Glutamatergic neuron (in vitro differentiated cells): Measurements from ENCODE around the gene VPS36. TPM values are rescaled to one million over a fixed set of nuclear protein-coding genes. Genes with fewer than 3 reads are reported as not detected.

Experiments used
- DNase-seq: peaks from one replicate; pipeline ENCODE4 v3.0.0; 2022
- H3K27ac Mint-ChIP-seq: one replicate; pipeline ENCODE4 v1.8.0; 2020; ENCODE audit warnings: mild to moderate bottlenecking, mixed read lengths, inconsistent platforms; ENCODE audit not compliant: unreplicated experiment
- H3K27me3 Mint-ChIP-seq: one replicate; pipeline ENCODE4 v1.8.0; 2020; ENCODE audit warnings: mild to moderate bottlenecking, moderate library complexity, mixed read lengths, inconsistent platforms; ENCODE audit not compliant: unreplicated experiment
- H3K36me3 Mint-ChIP-seq: one replicate; pipeline ENCODE4 v1.8.0; 2020; ENCODE audit warnings: mild to moderate bottlenecking, mixed read lengths, inconsistent platforms; ENCODE audit not compliant: unreplicated experiment
- H3K4me1 Mint-ChIP-seq: one replicate; pipeline ENCODE4 v1.8.0; 2020; ENCODE audit warnings: mild to moderate bottlenecking, low read depth, mixed read lengths, inconsistent platforms; ENCODE audit not compliant: unreplicated experiment
- H3K4me3 Mint-ChIP-seq: one replicate; pipeline ENCODE4 v1.8.0; 2020; ENCODE audit warnings: mild to moderate bottlenecking, mixed read lengths, inconsistent platforms; ENCODE audit not compliant: unreplicated experiment
- H3K9me3 Mint-ChIP-seq: one replicate; pipeline ENCODE4 v1.8.0; 2020; ENCODE audit warnings: mild to moderate bottlenecking, moderate library complexity, mixed read lengths, inconsistent platforms; ENCODE audit not compliant: unreplicated experiment
- CTCF ChIP-seq: fragments of 200-600 bp; sonication (generic); IDR thresholded peaks from one replicate; pipeline ENCODE4 v1.5.0; 2021; ENCODE audit not compliant: partially characterized antibody, unreplicated experiment
- total RNA-seq: library from RNA; stranded (reverse); fragmentation: NEBNext Ultra II Directional; extraction: Animal tissue kit (Norgen Biotek cat#: 25700); gene quantifications from one replicate; pipeline ENCODE4 v1.2.1, GENCODE V29; 2021; ENCODE audit not compliant: unreplicated experiment

VPS36 gene
- total RNA-seq, 1 donor from 2014 or later = 29.2 TPM

DNA sequence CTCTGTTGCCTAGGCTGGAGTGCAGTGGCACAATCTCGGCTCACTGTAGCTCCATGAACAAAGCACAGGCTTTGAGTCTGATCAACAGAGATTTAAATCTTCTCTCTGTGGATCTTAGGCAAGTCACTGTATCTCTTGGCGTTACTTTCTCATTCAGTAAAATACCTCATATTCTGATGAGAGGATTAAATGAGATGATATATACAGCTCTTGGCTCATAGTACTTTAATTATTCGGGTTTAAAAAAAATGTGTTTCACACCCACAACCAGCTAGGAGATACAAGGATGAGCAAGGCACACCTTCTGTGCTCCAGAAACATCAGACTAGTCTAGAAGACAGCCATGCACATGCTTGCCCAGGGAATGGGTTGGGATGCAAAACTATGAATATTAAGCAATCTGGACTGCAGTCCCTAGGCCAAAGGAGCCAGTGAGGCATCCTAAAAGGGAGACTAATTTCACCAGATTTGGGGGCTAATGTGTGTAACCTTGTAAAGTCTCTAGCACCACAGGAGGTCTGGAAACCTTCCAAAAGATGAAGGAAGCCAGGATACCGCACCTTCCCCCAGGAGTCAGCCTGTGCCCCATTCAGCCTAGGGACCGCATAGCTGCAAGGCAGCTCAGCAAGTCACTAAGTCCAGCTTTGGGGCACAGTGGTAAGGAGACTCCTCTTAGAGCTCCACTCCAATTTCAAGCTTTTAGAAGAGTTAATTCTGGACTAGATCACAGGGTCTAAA, 2.5 kb downstream of the VPS36 start:
- Mint-ChIP-seq H3K4me3 (no peak overlapping the region), H3K27me3 (no peaks in the 10 kb centered on the region), H3K27ac (no peak overlapping the region), H3K4me1 (peaks cover 4% of the 10 kb centered on the region), H3K9me3 (peaks cover 3% of the 10 kb centered on the region), H3K36me3 (no peaks in the 10 kb centered on the region)
- TF ChIP-seq CTCF = no peak
- no peak for DNase-seq

- no peak for TF ChIP-seq CTCF
- Mint-ChIP-seq H3K9me3 (peaks cover 3% of the 10 kb centered on the region), H3K27me3 (no peaks in the 10 kb centered on the region), H3K36me3 (no peaks in the 10 kb centered on the region), H3K4me3 (no peak overlapping the region), H3K27ac (no peak overlapping the region), H3K4me1 (peaks cover 4% of the 10 kb centered on the region)
- DNase-seq = no peak
Measured at GRCh38 chr13:52447354-52447753, 3.1 kb downstream of the VPS36 start.

GRCh38 chr13:52446265-52446664, 4.2 kb downstream of the VPS36 start:
- Mint-ChIP-seq H3K4me3 (no peak overlapping the region), H3K4me1 (peaks cover 4% of the 10 kb centered on the region), H3K27ac (no peak overlapping the region), H3K9me3 (no peaks in the 10 kb centered on the region), H3K27me3 (no peaks in the 10 kb centered on the region), H3K36me3 (no peaks in the 10 kb centered on the region)
- DNase-seq = no peak
- TF ChIP-seq CTCF = no peak

- Mint-ChIP-seq H3K4me1 (peaks cover 2% of the 10 kb centered on the region), H3K4me3 (no peak overlapping the region), H3K27ac (no peak overlapping the region), H3K9me3 (no peaks in the 10 kb centered on the region), H3K27me3 (peaks cover 2% of the 10 kb centered on the region), H3K36me3 (no peaks in the 10 kb centered on the region)
- TF ChIP-seq CTCF = no peak
- no peak for DNase-seq
Measured at GRCh38 chr13:52432456-52432855, 18.0 kb downstream of the VPS36 start.

- Mint-ChIP-seq H3K27me3 (no peaks in the 10 kb centered on the region), H3K27ac (peak overlapping the region; percentile 72), H3K4me3 (no peak overlapping the region), H3K4me1 (peaks cover 2% of the 10 kb centered on the region), H3K9me3 (no peaks in the 10 kb centered on the region), H3K36me3 (no peaks in the 10 kb centered on the region)
- TF ChIP-seq CTCF = no peak
- DNase-seq = no peak
Measured at GRCh38 chr13:52428295-52428694, 22.1 kb downstream of the VPS36 start.
